Tibial nerve (tissue), 4 donors: ENCODE results near the gene SPG21. TPM values are rescaled to one million over a fixed set of nuclear protein-coding genes. Genes with fewer than 3 reads are reported as not detected.

Experiments
- DNase-seq, 2 donors: peaks; one replicate each; pipeline ENCODE4 v3.0.0-alpha.2; 2019; ENCODE audit warnings: low spot score in 2 of 2
- H3K27ac ChIP-seq, 4 donors: fragments of 200-600 bp; sonication (generic) in 3 of 4; one replicate each; pipeline ENCODE4 v1.5.1; 2017 to 2019; ENCODE audit warnings: mild to moderate bottlenecking in 1 of 4
- H3K27me3 ChIP-seq, 2 donors: fragments of 200-600 bp; sonication (generic) in 1 of 2; one replicate each; pipeline versions ENCODE4 v1.5.1 to v1.6.0; 2017 to 2019
- H3K36me3 ChIP-seq, 3 donors: fragments of 200-600 bp; sonication (generic); one replicate each; pipeline ENCODE4 v1.5.1; 2018 to 2019
- H3K4me1 ChIP-seq, 4 donors: fragments of 200-600 bp; sonication (generic) in 3 of 4; one replicate each; pipeline ENCODE4 v1.5.1; 2017 to 2019
- H3K4me3 ChIP-seq, 4 donors: fragments of 200-600 bp; sonication (generic) in 3 of 4; one replicate each; pipeline ENCODE4 v1.5.1; 2017 to 2019; ENCODE audit warnings: mild to moderate bottlenecking in 1 of 4, moderate library complexity in 1 of 4
- H3K9me3 ChIP-seq, 4 donors: fragments of 200-600 bp; sonication (generic) in 3 of 4; one replicate each; pipeline ENCODE4 v1.5.1; 2017 to 2019
- CTCF ChIP-seq, 5 experiments: fragments of 200-600 bp in 3 of 5; fragments of 450-650 bp in 2 of 5; sonication (generic) in 3 of 5; IDR thresholded peaks; one replicate each; pipeline ENCODE4 v1.5.1; 2016 to 2019; ENCODE audit warnings: antibody characterized with exemption in 5 of 5, mild to moderate bottlenecking in 3 of 5, moderate library complexity in 2 of 5
- EP300 ChIP-seq, 2 donors: sonication (generic); formaldehyde crosslinking; IDR thresholded peaks; one replicate each; pipeline ENCODE4 v1.6.1; 2017; ENCODE audit warnings: antibody characterized with exemption in 2 of 2, mild to moderate bottlenecking in 1 of 2
- POLR2A ChIP-seq, 2 donors: fragments of 450-650 bp; IDR thresholded peaks; one replicate each; pipeline ENCODE4 v1.6.1; 2017; ENCODE audit warnings: antibody characterized with exemption in 2 of 2, mild to moderate bottlenecking in 2 of 2, moderate library complexity in 2 of 2
- WGBS, 2 donors: methylation state at CpG; one replicate each; pipeline ENCODE4 v1.1.5; 2018; 5-methylcytosine and 5-hydroxymethylcytosine counted together
- total RNA-seq, 4 donors: library from RNA; depleted of rRNA; stranded (reverse); fragments of >200 nt; gene quantifications; one replicate each; pipeline ENCODE4 v1.1.0, GENCODE V29; 2016

Gene SPG21
- total RNA-seq: 10 to 100 TPM; 80.4 to 90.6 (median 86.3) TPM

DNA sequence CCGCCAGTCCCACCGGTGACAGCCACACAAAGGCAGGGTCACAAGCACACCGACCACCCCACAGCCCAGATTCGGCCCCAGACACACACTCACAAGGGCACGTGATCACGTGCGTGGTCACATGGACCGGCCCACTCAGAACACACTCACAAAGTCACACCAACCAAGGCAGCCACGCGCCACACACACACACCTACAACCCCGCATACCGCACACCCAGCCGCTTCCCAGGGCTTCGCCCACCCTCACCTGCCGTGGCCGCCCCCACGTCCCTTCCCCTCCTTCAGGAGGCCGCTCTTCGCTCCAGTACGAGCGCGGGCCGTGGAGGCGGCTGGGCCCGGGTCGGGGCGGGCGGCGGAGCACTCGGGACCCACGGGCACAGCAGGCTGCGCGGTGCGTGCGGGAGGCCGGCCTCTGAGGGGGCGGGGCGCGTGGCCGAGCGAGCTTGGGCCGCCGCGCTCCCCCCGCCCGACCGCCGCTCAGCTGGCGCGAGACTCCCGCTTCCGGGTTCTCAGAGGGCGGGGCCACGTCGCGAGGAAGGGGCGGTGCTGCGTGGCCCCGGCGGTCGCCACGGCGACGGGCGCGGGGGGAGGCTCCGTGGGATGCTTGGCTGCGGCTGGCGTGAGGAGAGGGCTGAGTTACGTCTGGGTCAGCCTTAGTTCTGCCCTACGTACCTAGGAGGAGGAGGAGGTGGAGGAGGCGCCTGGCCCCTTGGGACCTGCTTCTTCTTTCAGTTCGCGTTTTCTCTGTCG lies at the start of gene SPG21:
Gene SPG21, minus strand, starts transcription at position 499 of the 752 bp plus-strand sequence. CDS start 6,345 bp downstream, outside the sequence.
- H3K27me3 ChIP-seq: no peaks in the 10 kb centered on the region
- 0 to 1% methylated on average over 31 to 64 of the region's 75 CpGs for WGBS, 2 donors
- H3K4me3 ChIP-seq: peak within 1 kb of the TSS; percentile 71 to 98 (median 92)
- DNase-seq: peak; percentile 76 to 80
- H3K4me1 ChIP-seq: peaks cover 0 to 52% (median 15%) of the 10 kb centered on the region in 4 donors
- no peaks in the 10 kb centered on the region for H3K36me3 ChIP-seq
- no peaks in the 10 kb centered on the region for H3K9me3 ChIP-seq
- TF ChIP-seq EP300 (IDR thresholded peaks at IDR 0.05) (peak in 1 of 2 donors; percentile 42), POLR2A (IDR thresholded peaks at IDR 0.05) (peak; percentile 45 to 72), CTCF (IDR thresholded peaks at IDR 0.05) (peak in 2 of 5 experiments; percentile 11 to 27)
- peak within 1 kb of the TSS; percentile 96 to 99 (median 97) for H3K27ac ChIP-seq

GRCh38 chr15:65038836-65039235 lies 49.1 kb upstream of the SPG21 start:
- H3K27ac ChIP-seq: no peak overlapping the region

DNA sequence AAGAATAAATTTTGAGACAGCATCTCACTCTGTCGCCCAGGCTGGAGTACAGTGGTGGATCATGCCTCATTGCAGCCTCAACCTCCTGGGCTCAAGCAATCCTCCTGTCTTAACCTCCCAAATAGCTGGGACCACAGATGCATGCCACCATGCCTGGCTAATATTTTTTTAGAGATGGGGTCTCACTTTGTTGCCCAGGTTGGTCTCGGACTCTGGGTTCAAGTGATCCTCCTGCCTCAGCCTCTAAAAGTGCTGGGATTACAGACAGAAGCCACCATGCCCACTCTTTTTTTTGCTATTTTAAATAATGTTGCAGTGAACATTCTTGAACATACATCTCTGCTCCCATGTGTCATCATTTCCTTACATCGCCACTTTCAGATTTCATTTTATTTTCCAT lies 48.7 kb upstream of the SPG21 start:
- no peak for DNase-seq
- WGBS, 2 donors: 92 to 96% methylated on average over 3 of the region's 3 CpGs
- no peak for TF ChIP-seq CTCF (IDR thresholded peaks at IDR 0.05)
- TF ChIP-seq POLR2A (IDR thresholded peaks at IDR 0.05): no peak
- no peak for TF ChIP-seq EP300 (IDR thresholded peaks at IDR 0.05)
- Histone ChIP-seq H3K4me1 (peaks cover 0 to 17% (median 2%) of the 10 kb centered on the region in 4 donors), H3K4me3 (no peak overlapping the region), H3K27me3 (no peaks in the 10 kb centered on the region), H3K27ac (no peak overlapping the region), H3K9me3 (no peaks in the 10 kb centered on the region), H3K36me3 (no peaks in the 10 kb centered on the region)

More at GRCh38 chr15:65038836-65039235, 49.1 kb upstream of the SPG21 start:
- TF ChIP-seq EP300 (IDR thresholded peaks at IDR 0.05) (no peak), CTCF (IDR thresholded peaks at IDR 0.05) (no peak), POLR2A (IDR thresholded peaks at IDR 0.05) (no peak)
- Histone ChIP-seq H3K4me3 (no peak overlapping the region), H3K9me3 (no peaks in the 10 kb centered on the region), H3K4me1 (peaks cover 0 to 17% (median 2%) of the 10 kb centered on the region in 4 donors), H3K36me3 (no peaks in the 10 kb centered on the region), H3K27me3 (no peaks in the 10 kb centered on the region)
- 50 to 52% methylated on average over 5 of the region's 5 CpGs for WGBS, 2 donors
- no peak for DNase-seq

DNA sequence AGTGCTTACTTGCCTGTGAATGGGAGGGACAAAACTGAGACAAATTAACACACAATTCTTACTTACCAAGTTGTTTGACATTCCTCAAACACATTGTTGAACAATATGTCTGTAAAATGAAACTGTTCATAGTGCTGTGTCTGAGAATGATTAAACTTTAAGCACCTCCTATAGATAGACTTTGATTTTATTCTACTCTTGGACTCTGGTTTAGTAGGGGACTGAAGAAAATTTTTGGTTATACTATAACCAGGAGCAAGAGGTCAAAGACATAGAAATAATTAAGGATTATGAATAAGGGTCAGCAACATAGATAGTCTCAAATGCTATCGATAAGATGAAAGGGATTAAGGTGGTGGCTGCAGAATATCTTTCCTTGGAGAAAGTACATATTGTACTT lies 47.6 kb upstream of the SPG21 start:
- Histone ChIP-seq H3K9me3 (no peaks in the 10 kb centered on the region), H3K36me3 (no peaks in the 10 kb centered on the region), H3K4me3 (no peak overlapping the region), H3K27me3 (no peaks in the 10 kb centered on the region), H3K4me1 (peaks cover 0 to 15% (median 2%) of the 10 kb centered on the region in 4 donors), H3K27ac (no peak overlapping the region)
- WGBS, 2 donors: 90 to 95% methylated on average over 1 of the region's 1 CpG
- no peak for DNase-seq
- TF ChIP-seq POLR2A (IDR thresholded peaks at IDR 0.05): no peak
- no peak for TF ChIP-seq EP300 (IDR thresholded peaks at IDR 0.05)
- no peak for TF ChIP-seq CTCF (IDR thresholded peaks at IDR 0.05)

GRCh38 chr15:65034719-65035118 lies 45.0 kb upstream of the SPG21 start:
- no peaks in the 10 kb centered on the region for H3K9me3 ChIP-seq
- TF ChIP-seq CTCF (IDR thresholded peaks at IDR 0.05) (no peak), EP300 (IDR thresholded peaks at IDR 0.05) (no peak), POLR2A (IDR thresholded peaks at IDR 0.05) (no peak)
- H3K27ac ChIP-seq: no peak overlapping the region
- H3K4me1 ChIP-seq: peaks cover 0 to 21% (median 2%) of the 10 kb centered on the region in 4 donors
- no peaks in the 10 kb centered on the region for H3K36me3 ChIP-seq
- 90 to 93% methylated on average over 11 of the region's 11 CpGs for WGBS, 2 donors
- H3K4me3 ChIP-seq: no peak overlapping the region
- H3K27me3 ChIP-seq: no peaks in the 10 kb centered on the region
- no peak for DNase-seq
